Measurements from ENCODE around the gene ADH5. TPM values are rescaled to one million over a fixed set of nuclear protein-coding genes. Genes with fewer than 3 reads are reported as not detected.
"Not testable (repeated sequence)": the region's sequence is repeated elsewhere in the genome, so short reads cannot be mapped to it uniquely, and the experiment has no call there.

The ADH5 gene
- total and polyA plus RNA-seq, 5 donors from 2014 or later: 56.7 to 196 (median 161) TPM

GRCh38 chr4:99120501-99120900 is 31.9 kb upstream of the ADH5 start:
- Mint-ChIP-seq H3K4me3 (no peak overlapping the region), H3K36me3 (no peaks in the 10 kb centered on the region), H3K27me3 (peaks cover under 1% of the 10 kb centered on the region), H3K27ac (no peak overlapping the region), H3K9me3 (peaks cover 0 to 3% (median 0%) of the 10 kb centered on the region in 7 donors), H3K4me1 (peaks cover 2 to 5% (median 3%) of the 10 kb centered on the region in 4 donors)
- no peaks in the 10 kb centered on the region for H3K9me3 ChIP-seq (ENCODE audit: control insufficient read depth in 2 of 2, low read length in 2 of 2)
- no peak overlapping the region for H3K4me3 ChIP-seq (ENCODE audit: low read depth, low read length)
- no peaks in the 10 kb centered on the region for H3K36me3 ChIP-seq (ENCODE audit: control insufficient read depth, insufficient read depth, low read length)
- no peaks in the 10 kb centered on the region for H3K27me3 ChIP-seq (ENCODE audit: control insufficient read depth, insufficient read depth, low read length)
- no peak for DNase-seq
- no peak overlapping the region for H3K27ac ChIP-seq (ENCODE audit: insufficient read depth, low read length, poor library complexity, severe bottlenecking)
- ATAC-seq (ENCODE audit: low read depth in 2 of 2): no peak
- H3K4me1 ChIP-seq (ENCODE audit: control insufficient read depth, insufficient read depth, low read length, poor library complexity, severe bottlenecking): no peaks in the 10 kb centered on the region

GRCh38 chr4:99117876-99118693 is 29.5 kb upstream of the ADH5 start:
- no peak overlapping the region for H3K4me3 ChIP-seq (ENCODE audit: low read depth, low read length)
- H3K36me3 Mint-ChIP-seq: no peaks in the 10 kb centered on the region
- H3K4me1 ChIP-seq (ENCODE audit: control insufficient read depth, insufficient read depth, low read length, poor library complexity, severe bottlenecking): no peaks in the 10 kb centered on the region
- ATAC-seq (ENCODE audit: low read depth in 2 of 2): no peak
- H3K36me3 ChIP-seq (ENCODE audit: control insufficient read depth, insufficient read depth, low read length): no peaks in the 10 kb centered on the region
- H3K27ac Mint-ChIP-seq: peak overlapping the region in 1 of 3 donors; percentile 44
- H3K27ac ChIP-seq (ENCODE audit: insufficient read depth, low read length, poor library complexity, severe bottlenecking): no peak overlapping the region
- H3K27me3 ChIP-seq (ENCODE audit: control insufficient read depth, insufficient read depth, low read length): no peaks in the 10 kb centered on the region
- H3K9me3 ChIP-seq (ENCODE audit: control insufficient read depth in 2 of 2, low read length in 2 of 2): no peaks in the 10 kb centered on the region
- H3K4me1 Mint-ChIP-seq: peaks cover 2 to 5% (median 3%) of the 10 kb centered on the region in 4 donors
- peak in 2 of 3 donors; percentile 8 to 24 for DNase-seq
- H3K4me3 Mint-ChIP-seq: no peak overlapping the region
- no peaks in the 10 kb centered on the region for H3K27me3 Mint-ChIP-seq
- H3K9me3 Mint-ChIP-seq: peaks cover 0 to 2% (median 0%) of the 10 kb centered on the region in 7 donors

- H3K4me3 ChIP-seq (ENCODE audit: low read depth, low read length); DNase-seq; H3K27me3 Mint-ChIP-seq; H3K4me1 Mint-ChIP-seq; H3K9me3 Mint-ChIP-seq; H3K36me3 Mint-ChIP-seq; H3K4me1 ChIP-seq (ENCODE audit: control insufficient read depth, insufficient read depth, low read length, poor library complexity, severe bottlenecking); H3K27me3 ChIP-seq (ENCODE audit: control insufficient read depth, insufficient read depth, low read length); H3K36me3 ChIP-seq (ENCODE audit: control insufficient read depth, insufficient read depth, low read length); H3K4me3 Mint-ChIP-seq; H3K27ac ChIP-seq (ENCODE audit: insufficient read depth, low read length, poor library complexity, severe bottlenecking); H3K9me3 ChIP-seq (ENCODE audit: control insufficient read depth in 2 of 2, low read length in 2 of 2); ATAC-seq (ENCODE audit: low read depth in 2 of 2): not testable (repeated sequence)
- peak overlapping the region in 1 of 3 donors; percentile 44 for H3K27ac Mint-ChIP-seq
Measured at GRCh38 chr4:99117122-99117841, 28.7 kb upstream of the ADH5 start.

- not testable (repeated sequence) for H3K9me3 Mint-ChIP-seq; ATAC-seq (ENCODE audit: low read depth in 2 of 2); H3K27ac Mint-ChIP-seq; H3K27me3 Mint-ChIP-seq; H3K36me3 ChIP-seq (ENCODE audit: control insufficient read depth, insufficient read depth, low read length); H3K27ac ChIP-seq (ENCODE audit: insufficient read depth, low read length, poor library complexity, severe bottlenecking); H3K36me3 Mint-ChIP-seq; H3K4me1 Mint-ChIP-seq; H3K4me1 ChIP-seq (ENCODE audit: control insufficient read depth, insufficient read depth, low read length, poor library complexity, severe bottlenecking); H3K4me3 ChIP-seq (ENCODE audit: low read depth, low read length); H3K27me3 ChIP-seq (ENCODE audit: control insufficient read depth, insufficient read depth, low read length); H3K4me3 Mint-ChIP-seq; H3K9me3 ChIP-seq (ENCODE audit: control insufficient read depth in 2 of 2, low read length in 2 of 2); DNase-seq
Measured at GRCh38 chr4:99109286-99109685, 20.7 kb upstream of the ADH5 start.

- Histone ChIP-seq H3K4me3 (ENCODE audit: low read depth, low read length) (no peak overlapping the region), H3K4me1 (ENCODE audit: control insufficient read depth, insufficient read depth, low read length, poor library complexity, severe bottlenecking) (no peaks in the 10 kb centered on the region), H3K9me3 (ENCODE audit: control insufficient read depth in 2 of 2, low read length in 2 of 2) (no peaks in the 10 kb centered on the region), H3K27ac (ENCODE audit: insufficient read depth, low read length, poor library complexity, severe bottlenecking) (no peak overlapping the region), H3K27me3 (ENCODE audit: control insufficient read depth, insufficient read depth, low read length) (no peaks in the 10 kb centered on the region), H3K36me3 (ENCODE audit: control insufficient read depth, insufficient read depth, low read length) (no peaks in the 10 kb centered on the region)
- peaks cover 0 to 5% (median 2%) of the 10 kb centered on the region in 4 donors for H3K4me1 Mint-ChIP-seq
- H3K27ac Mint-ChIP-seq: peak overlapping the region in 1 of 3 donors; percentile 43
- no peak overlapping the region for H3K4me3 Mint-ChIP-seq
- peaks cover 4% of the 10 kb centered on the region for H3K36me3 Mint-ChIP-seq
- no peak for DNase-seq
- ATAC-seq (ENCODE audit: low read depth in 2 of 2): no peak
- H3K9me3 Mint-ChIP-seq: peaks cover 0 to 3% (median 0%) of the 10 kb centered on the region in 7 donors
- no peaks in the 10 kb centered on the region for H3K27me3 Mint-ChIP-seq
Measured at GRCh38 chr4:99104153-99104552, 15.6 kb upstream of the ADH5 start.

- H3K36me3 ChIP-seq (ENCODE audit: control insufficient read depth, insufficient read depth, low read length): no peaks in the 10 kb centered on the region
- no peaks in the 10 kb centered on the region for H3K27me3 ChIP-seq (ENCODE audit: control insufficient read depth, insufficient read depth, low read length)
- DNase-seq (no peak), ATAC-seq (ENCODE audit: low read depth in 2 of 2) (no peak)
- Mint-ChIP-seq H3K4me3 (no peak overlapping the region), H3K36me3 (peaks cover 4% of the 10 kb centered on the region), H3K27me3 (peaks cover 6% of the 10 kb centered on the region), H3K27ac (peak overlapping the region in 2 of 3 donors; percentile 3 to 16), H3K9me3 (peaks cover 0 to 2% (median 0%) of the 10 kb centered on the region in 7 donors), H3K4me1 (peaks cover 0 to 5% (median 2%) of the 10 kb centered on the region in 4 donors)
- H3K4me1 ChIP-seq (ENCODE audit: control insufficient read depth, insufficient read depth, low read length, poor library complexity, severe bottlenecking): no peaks in the 10 kb centered on the region
- H3K27ac ChIP-seq (ENCODE audit: insufficient read depth, low read length, poor library complexity, severe bottlenecking): no peak overlapping the region
- H3K4me3 ChIP-seq (ENCODE audit: low read depth, low read length): no peak overlapping the region
- H3K9me3 ChIP-seq (ENCODE audit: control insufficient read depth in 2 of 2, low read length in 2 of 2): no peaks in the 10 kb centered on the region
Measured at GRCh38 chr4:99103166-99103565, 14.6 kb upstream of the ADH5 start.

- H3K4me1 Mint-ChIP-seq: peaks cover 0 to 5% (median 2%) of the 10 kb centered on the region in 4 donors
- H3K27me3 ChIP-seq (ENCODE audit: control insufficient read depth, insufficient read depth, low read length): no peaks in the 10 kb centered on the region
- ATAC-seq (ENCODE audit: low read depth in 2 of 2) (no peak), DNase-seq (no peak)
- H3K4me1 ChIP-seq (ENCODE audit: control insufficient read depth, insufficient read depth, low read length, poor library complexity, severe bottlenecking): no peaks in the 10 kb centered on the region
- H3K36me3 ChIP-seq (ENCODE audit: control insufficient read depth, insufficient read depth, low read length): no peaks in the 10 kb centered on the region
- H3K4me3 ChIP-seq (ENCODE audit: low read depth, low read length): no peak overlapping the region
- H3K9me3 Mint-ChIP-seq: peaks cover 0 to 2% (median 0%) of the 10 kb centered on the region in 7 donors
- no peak overlapping the region for H3K4me3 Mint-ChIP-seq
- H3K27ac ChIP-seq (ENCODE audit: insufficient read depth, low read length, poor library complexity, severe bottlenecking): no peak overlapping the region
- no peak overlapping the region for H3K27ac Mint-ChIP-seq
- peaks cover 6% of the 10 kb centered on the region for H3K27me3 Mint-ChIP-seq
- H3K9me3 ChIP-seq (ENCODE audit: control insufficient read depth in 2 of 2, low read length in 2 of 2): no peaks in the 10 kb centered on the region
- H3K36me3 Mint-ChIP-seq: peaks cover 4% of the 10 kb centered on the region
Measured at GRCh38 chr4:99102634-99103033, 14.0 kb upstream of the ADH5 start.

Data from CD4-positive, CD25-positive, alpha-beta regulatory T cell (primary cell).